ENCODE results near the gene PLCB1.

PLCB1 gene

DNA sequence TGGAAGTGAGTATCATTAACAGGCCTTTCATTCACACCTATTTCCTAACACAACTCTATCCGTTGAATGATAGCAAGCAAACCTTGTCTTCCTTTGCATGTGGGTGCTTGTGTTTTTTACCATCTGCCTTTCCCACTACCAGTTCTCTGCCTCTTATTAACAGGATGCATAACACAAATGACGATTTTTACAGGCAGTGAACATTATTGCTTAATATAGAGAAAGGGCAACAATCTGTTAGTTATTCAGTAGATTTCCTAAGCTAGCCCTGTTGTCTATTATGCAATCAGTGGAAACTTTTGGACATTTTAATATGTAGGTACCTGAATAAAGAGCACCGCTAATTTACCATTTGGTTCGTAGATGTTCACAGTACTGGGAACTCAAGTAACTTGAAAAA, 588.0 kb downstream of the PLCB1 start:
- no peaks in the 10 kb centered on the region for H3K9me3 ChIP-seq
- no peak overlapping the region for H3K9ac ChIP-seq
- TF ChIP-seq Cebpa-rat (IDR thresholded peaks at IDR 0.05) = no peak
- no peaks in the 10 kb centered on the region for H3K27me3 ChIP-seq
- no peaks in the 10 kb centered on the region for H3K4me1 ChIP-seq
- H3K4me3 ChIP-seq = no peak overlapping the region
- H3K4me2 ChIP-seq = no peak overlapping the region
- peaks cover 8% of the 10 kb centered on the region for H3K36me3 ChIP-seq
- H3K27ac ChIP-seq = no peak overlapping the region
- no peaks in the 10 kb centered on the region for H4K20me1 ChIP-seq

DNA sequence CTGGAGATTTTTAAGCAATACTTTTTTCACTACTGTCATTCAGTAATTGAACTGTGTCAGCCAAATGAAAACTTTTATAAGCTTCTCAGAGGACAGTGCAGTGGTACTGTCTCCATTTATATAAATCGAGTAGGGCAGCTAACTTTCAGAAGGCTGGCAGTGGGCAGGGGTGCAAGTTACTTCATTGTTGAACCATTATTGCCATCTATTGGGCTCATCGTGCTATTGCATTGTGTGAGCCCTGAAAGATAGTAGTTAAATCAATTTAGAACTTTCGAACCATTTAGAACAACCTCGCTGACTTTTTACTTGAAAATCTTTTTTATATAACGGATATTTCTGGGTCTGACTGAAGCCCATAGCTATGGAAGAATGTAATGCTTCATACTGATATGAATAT, 589.0 kb downstream of the PLCB1 start:
- Histone ChIP-seq H3K27ac (no peak overlapping the region), H3K9me3 (peaks cover 3% of the 10 kb centered on the region; the same call in 1 of the 2 replicates), H3K4me1 (no peaks in the 10 kb centered on the region), H4K20me1 (no peaks in the 10 kb centered on the region), H3K27me3 (no peaks in the 10 kb centered on the region), H3K36me3 (peaks cover 6% of the 10 kb centered on the region), H3K9ac (no peak overlapping the region), H3K4me3 (no peak overlapping the region), H3K4me2 (no peak overlapping the region)
- no peak for TF ChIP-seq Cebpa-rat (IDR thresholded peaks at IDR 0.05)

DNA sequence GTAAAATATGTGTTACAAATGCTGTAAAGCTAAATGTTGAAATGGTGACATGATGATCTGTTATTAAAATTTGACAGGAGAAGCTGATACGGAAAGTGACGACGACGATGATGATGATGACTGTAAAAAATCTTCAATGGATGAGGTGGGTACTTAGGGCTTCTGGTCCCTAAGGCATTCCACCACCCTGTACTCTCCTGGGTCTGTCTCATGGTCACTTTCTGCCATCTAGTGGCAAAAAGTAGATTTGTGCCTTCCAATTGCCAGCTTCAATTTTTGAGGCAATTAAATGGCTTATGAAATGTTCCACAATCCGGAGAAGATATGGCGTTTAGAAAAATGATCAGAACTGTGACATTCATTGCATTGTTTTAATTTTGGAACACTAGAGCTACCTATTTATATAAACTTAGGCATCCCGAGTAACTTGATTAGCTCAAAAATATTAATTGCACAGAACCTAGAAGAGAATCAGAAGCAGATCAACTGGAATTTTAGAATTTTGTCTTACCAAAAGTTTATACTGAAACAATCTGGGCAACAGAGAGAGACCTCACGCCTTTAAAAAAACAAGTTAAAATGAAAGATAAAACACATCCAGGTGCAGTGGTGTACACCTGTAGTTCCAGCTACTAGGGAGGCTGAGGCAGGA, 590.3 kb downstream of the PLCB1 start:
- no peak overlapping the region for H3K4me2 ChIP-seq
- no peak for TF ChIP-seq Cebpa-rat (IDR thresholded peaks at IDR 0.05)
- H3K36me3 ChIP-seq = peaks cover 4% of the 10 kb centered on the region; the same call in 1 of the 2 replicates
- H4K20me1 ChIP-seq = no peaks in the 10 kb centered on the region
- no peak overlapping the region for H3K9ac ChIP-seq
- no peak overlapping the region for H3K27ac ChIP-seq
- peaks cover 10% of the 10 kb centered on the region; the same call in 1 of the 2 replicates for H3K9me3 ChIP-seq
- no peaks in the 10 kb centered on the region for H3K4me1 ChIP-seq
- H3K4me3 ChIP-seq = no peak overlapping the region
- no peaks in the 10 kb centered on the region for H3K27me3 ChIP-seq

DNA sequence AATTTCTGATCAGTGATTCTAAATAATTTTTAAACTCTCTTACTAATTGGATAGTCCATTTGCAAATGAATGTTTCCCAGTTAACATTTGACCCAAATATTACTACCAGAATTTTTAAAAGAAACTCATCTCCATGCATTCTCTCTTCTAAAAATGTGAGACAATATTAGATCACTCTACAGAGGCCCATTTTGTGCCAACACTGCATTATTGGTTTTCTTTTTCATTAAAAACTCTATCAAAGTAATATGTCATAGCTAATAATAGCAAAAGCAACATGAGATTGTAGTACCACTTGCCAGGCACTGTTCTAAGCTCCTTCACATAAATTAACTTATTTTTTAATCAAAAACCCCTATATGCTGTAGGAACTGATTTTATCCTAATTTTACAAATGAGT, 591.2 kb downstream of the PLCB1 start:
- no peak for TF ChIP-seq Cebpa-rat (IDR thresholded peaks at IDR 0.05)
- H3K4me1 ChIP-seq = no peaks in the 10 kb centered on the region
- no peaks in the 10 kb centered on the region for H3K27me3 ChIP-seq
- no peak overlapping the region for H3K4me3 ChIP-seq
- no peak overlapping the region for H3K4me2 ChIP-seq
- H3K9ac ChIP-seq = no peak overlapping the region
- H3K9me3 ChIP-seq = peaks cover 10% of the 10 kb centered on the region; the same call in 1 of the 2 replicates
- H3K27ac ChIP-seq = no peak overlapping the region
- H3K36me3 ChIP-seq = peaks cover 4% of the 10 kb centered on the region; the same call in 1 of the 2 replicates
- no peaks in the 10 kb centered on the region for H4K20me1 ChIP-seq

DNA sequence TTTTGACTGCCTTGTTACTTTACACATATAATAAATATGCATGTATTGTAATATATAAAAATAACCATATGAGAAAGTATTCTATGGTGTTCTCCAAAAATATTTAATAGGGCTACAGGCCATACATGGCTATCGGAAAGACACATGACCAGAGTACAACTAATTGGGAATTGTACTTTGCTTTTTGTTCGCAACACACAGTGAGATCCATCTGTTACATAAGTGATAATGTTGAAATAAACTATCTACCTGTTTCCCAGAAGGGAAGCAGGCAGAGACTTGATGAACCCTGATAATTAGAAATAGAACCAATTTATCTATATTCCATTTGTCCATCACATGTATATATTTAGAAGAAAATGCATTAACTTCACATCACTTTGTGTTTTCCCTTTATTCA, 592.8 kb downstream of the PLCB1 start:
- Histone ChIP-seq H3K9ac (no peak overlapping the region), H4K20me1 (no peaks in the 10 kb centered on the region), H3K27ac (no peak overlapping the region), H3K9me3 (peaks cover 10% of the 10 kb centered on the region; the same call in 1 of the 2 replicates), H3K27me3 (no peaks in the 10 kb centered on the region), H3K36me3 (peaks cover 4% of the 10 kb centered on the region; the same call in 1 of the 2 replicates), H3K4me2 (no peak overlapping the region), H3K4me3 (no peak overlapping the region), H3K4me1 (no peaks in the 10 kb centered on the region)
- no peak for TF ChIP-seq Cebpa-rat (IDR thresholded peaks at IDR 0.05)

DNA sequence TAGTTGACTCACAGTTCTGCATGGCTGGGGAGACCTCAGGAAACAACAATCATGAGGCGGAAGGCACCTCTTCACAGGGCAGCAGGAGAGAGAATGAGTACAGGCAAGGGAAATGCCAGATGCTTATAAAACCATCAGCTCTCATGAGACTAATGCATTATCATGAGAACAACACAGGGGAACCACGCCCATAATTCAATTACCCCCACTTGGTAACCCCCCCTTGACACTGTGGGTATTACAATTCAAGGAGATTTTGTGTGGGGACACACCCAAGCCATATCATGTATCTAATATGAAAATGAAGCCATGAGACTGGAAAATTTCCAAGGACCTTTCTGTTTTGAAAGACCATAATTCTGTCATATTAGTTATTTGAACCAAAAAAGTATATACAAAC, 594.4 kb downstream of the PLCB1 start:
- Histone ChIP-seq H3K9me3 (peaks cover 10% of the 10 kb centered on the region; the same call in 1 of the 2 replicates), H3K4me1 (no peaks in the 10 kb centered on the region)

DNA sequence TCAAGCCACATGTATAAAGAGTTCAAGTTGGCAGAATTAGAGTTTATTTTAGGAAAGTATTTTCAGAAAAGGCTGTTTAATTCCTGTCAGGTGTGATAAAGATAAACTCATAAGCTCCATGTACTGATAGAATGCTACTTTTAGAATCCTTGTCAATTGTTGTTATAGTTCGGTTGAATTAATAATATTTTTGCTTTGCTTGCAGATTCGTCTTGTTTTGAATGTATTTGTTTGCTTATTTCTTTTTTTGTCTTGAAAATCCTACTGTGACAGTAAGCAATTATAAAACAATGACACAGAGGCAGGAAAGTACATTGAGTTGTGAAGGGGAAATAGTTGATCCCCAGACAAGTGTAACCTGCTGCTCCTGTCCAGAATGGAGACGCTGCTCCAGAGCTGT, 602.9 kb downstream of the PLCB1 start:
- H3K9ac ChIP-seq = no peak overlapping the region
- H3K9me3 ChIP-seq = peaks cover 5% of the 10 kb centered on the region; the same call in 1 of the 2 replicates
- H3K4me1 ChIP-seq = no peaks in the 10 kb centered on the region
- H3K4me3 ChIP-seq = no peak overlapping the region
- no peaks in the 10 kb centered on the region for H3K27me3 ChIP-seq
- no peaks in the 10 kb centered on the region for H4K20me1 ChIP-seq
- H3K4me2 ChIP-seq = no peak overlapping the region
- TF ChIP-seq Cebpa-rat (IDR thresholded peaks at IDR 0.05) = no peak
- 0 out of 2 replicates have a peak, but pooled peaks cover 9% of the 10 kb centered on the region for H3K36me3 ChIP-seq
- H3K27ac ChIP-seq = no peak overlapping the region

More for the DNA sequence above, 594.4 kb downstream of the PLCB1 start:
- no peak for TF ChIP-seq Cebpa-rat (IDR thresholded peaks at IDR 0.05)
- H3K27ac ChIP-seq = no peak overlapping the region
- no peak overlapping the region for H3K4me2 ChIP-seq
- H4K20me1 ChIP-seq = no peaks in the 10 kb centered on the region
- peaks cover 4% of the 10 kb centered on the region; the same call in 1 of the 2 replicates for H3K36me3 ChIP-seq
- H3K4me3 ChIP-seq = no peak overlapping the region
- no peaks in the 10 kb centered on the region for H3K27me3 ChIP-seq
- no peak overlapping the region for H3K9ac ChIP-seq

DNA sequence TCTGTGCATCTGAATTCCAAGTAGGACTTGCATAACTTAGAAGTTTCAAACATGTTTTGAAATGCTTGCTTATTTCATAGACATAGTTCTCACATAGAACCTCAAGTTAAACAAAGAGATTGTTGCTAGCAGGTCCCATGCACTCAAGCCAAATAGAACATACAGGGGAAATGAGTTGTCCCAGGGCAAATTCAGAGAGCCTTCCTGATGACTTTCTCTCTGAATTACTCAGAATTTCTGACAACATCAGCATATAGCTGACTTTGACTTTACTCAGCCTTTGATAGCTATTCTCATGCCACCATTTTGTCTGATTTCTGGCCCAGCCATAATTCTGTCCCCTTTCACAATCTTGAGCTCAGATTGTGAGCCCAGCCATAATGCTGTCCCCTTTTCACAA, 603.6 kb downstream of the PLCB1 start:
- Histone ChIP-seq H4K20me1 (no peaks in the 10 kb centered on the region), H3K4me1 (no peaks in the 10 kb centered on the region), H3K27me3 (no peaks in the 10 kb centered on the region), H3K9ac (no peak overlapping the region), H3K27ac (no peak overlapping the region), H3K4me3 (no peak overlapping the region), H3K36me3 (peaks cover 9% of the 10 kb centered on the region; the same call in 1 of the 2 replicates), H3K4me2 (no peak overlapping the region), H3K9me3 (peaks cover 5% of the 10 kb centered on the region; the same call in 1 of the 2 replicates)
- no peak for TF ChIP-seq Cebpa-rat (IDR thresholded peaks at IDR 0.05)

DNA sequence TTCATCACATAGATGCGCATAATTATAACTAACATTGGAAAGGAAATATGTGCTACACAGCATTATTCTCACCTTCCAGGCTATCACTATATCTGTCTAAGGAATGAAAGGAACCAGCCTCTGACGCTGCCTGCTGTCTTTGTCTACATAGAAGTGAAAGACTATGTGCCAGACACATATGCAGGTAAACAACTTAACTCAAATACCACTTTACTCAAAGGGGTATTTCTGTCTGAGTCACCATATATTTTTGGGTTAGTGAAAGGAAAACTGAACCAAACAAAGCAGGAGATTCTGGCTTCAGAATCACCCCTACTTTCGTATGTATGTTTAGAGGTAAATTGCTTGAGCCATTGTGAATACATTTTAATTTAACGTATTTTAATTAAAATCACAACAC, 608.2 kb downstream of the PLCB1 start:
- Histone ChIP-seq H3K36me3 (peaks cover 19% of the 10 kb centered on the region), H4K20me1 (no peaks in the 10 kb centered on the region), H3K9ac (no peak overlapping the region), H3K27ac (no peak overlapping the region), H3K4me2 (no peak overlapping the region), H3K9me3 (peaks cover 5% of the 10 kb centered on the region; the same call in 1 of the 2 replicates), H3K27me3 (no peaks in the 10 kb centered on the region), H3K4me3 (no peak overlapping the region), H3K4me1 (no peaks in the 10 kb centered on the region)
- TF ChIP-seq Cebpa-rat (IDR thresholded peaks at IDR 0.05) = no peak

DNA sequence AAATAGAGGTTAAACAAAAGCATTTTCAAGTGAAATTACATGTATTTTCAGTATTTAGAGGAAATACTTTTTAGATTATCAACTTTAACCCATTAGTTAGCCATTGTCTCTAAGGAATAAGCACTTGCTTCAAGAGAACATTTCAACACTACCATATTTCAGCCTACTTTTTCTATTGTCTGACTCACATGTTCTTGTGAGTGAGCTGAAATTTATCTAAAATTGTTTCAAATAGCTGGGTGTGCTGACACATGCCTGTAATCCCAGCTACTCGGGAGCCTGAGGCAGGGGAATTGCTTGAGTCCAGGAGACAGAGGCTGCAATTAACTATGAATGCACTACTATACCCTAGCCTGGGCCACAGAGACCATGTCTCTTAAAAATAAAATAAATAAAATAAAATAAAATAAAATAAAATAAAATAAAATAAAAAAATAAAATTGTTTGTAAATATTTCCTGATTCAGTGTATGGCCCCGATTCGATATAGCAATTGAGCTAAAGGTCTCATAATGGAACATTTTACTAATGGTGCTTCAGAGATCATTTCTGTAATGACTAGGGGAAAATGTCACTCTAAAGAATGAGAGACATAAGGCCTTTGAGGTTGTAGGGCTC, 612.3 kb downstream of the PLCB1 start:
- no peak for TF ChIP-seq Cebpa-rat (IDR thresholded peaks at IDR 0.05)
- Histone ChIP-seq H3K9me3 (no peaks in the 10 kb centered on the region), H3K36me3 (peaks cover 13% of the 10 kb centered on the region), H3K4me2 (no peak overlapping the region), H3K4me1 (no peaks in the 10 kb centered on the region), H3K27ac (no peak overlapping the region), H4K20me1 (no peaks in the 10 kb centered on the region), H3K4me3 (no peak overlapping the region), H3K27me3 (no peaks in the 10 kb centered on the region), H3K9ac (no peak overlapping the region)
